K562 (cell line): ENCODE results near the gene IRGM. TPM values are rescaled to one million over a fixed set of nuclear protein-coding genes. Genes with fewer than 3 reads are reported as not detected.
"Not testable (repeated sequence)": the region's sequence is repeated elsewhere in the genome, so short reads cannot be mapped to it uniquely, and the experiment has no call there.

Experiments
- ATAC-seq: fragments of 200-7000 bp; cut with Tn5 transposase; 3 replicates; pipeline ENCODE4 v1.9.1; 2020; ENCODE audit warnings: moderate library complexity
- BruUV-seq: library from RNA; stranded (reverse); fragments of 400-500 nt; replicated peaks from 2 replicates; lab custom pipeline; 2021; lab: Mats Ljungman, UMichigan
- CTCF ChIA-PET: fragments of 300-600 bp; formaldehyde crosslinking; extraction: SDS; loops from one replicate; lab custom pipeline; 2021; ENCODE audit warnings: low intra/inter-chr PET ratio; lab: Yijun Ruan, JAX
- POLR2A ChIA-PET: fragments of 300-600, 350-650 bp; sonication (Branson Sonifier 250); formaldehyde crosslinking; extraction: SDS; loops from one replicate; lab custom pipeline; 2021; ENCODE audit warnings: antibody characterized with exemption, inconsistent platforms; lab: Yijun Ruan, JAX
- DNase-seq, 4 experiments: peaks; one replicate each; pipeline versions ENCODE4 v3.0.0 to v3.0.0-alpha.2; 2011 to 2018; ENCODE audit warnings: low spot score in 3 of 4, mixed read lengths in 3 of 4; ENCODE audit errors: extremely low read depth in 1 of 4
- FAIRE-seq: peaks from 2 replicates; lab custom pipeline; 2011; peaks lifted over from hg19 to GRCh38; lab: Jason Lieb, UNC
- H2AFZ ChIP-seq: 2 replicates; pipeline ENCODE4 v1.6.0; 2011; ENCODE audit warnings: low read depth, low read length, control low read depth, inconsistent platforms
- H3K27ac ChIP-seq: fragments of 200-600 bp; 3 replicates; pipeline ENCODE4 v1.8.0; 2011; ENCODE audit warnings: low read depth, mild to moderate bottlenecking, control low read depth, inconsistent platforms, low read length, moderate library complexity, mixed read lengths; ENCODE audit errors: extremely low read depth
- H3K27me3 ChIP-seq, 2 experiments: fragments of 300-600 bp in 1 of 2; 2 replicates in 1 of 2; 3 replicates in 1 of 2; pipeline versions ENCODE4 v1.6.0 to v1.8.0; 2011; ENCODE audit warnings: inconsistent platforms in 2 of 2, low read length in 2 of 2, mild to moderate bottlenecking in 1 of 2, mixed read lengths in 1 of 2, moderate library complexity in 1 of 2; ENCODE audit not compliant: control insufficient read depth in 2 of 2, insufficient read depth in 2 of 2
- H3K36me3 ChIP-seq: fragments of 300-600 bp; 3 replicates; pipeline ENCODE4 v1.8.0; 2011; ENCODE audit warnings: mild to moderate bottlenecking, low read length, inconsistent platforms; ENCODE audit not compliant: control insufficient read depth, insufficient read depth
- H3K4me1 ChIP-seq, 2 experiments: fragments of 200-600 bp in 1 of 2; replicated peaks in 1 of 2; 2 replicates in 1 of 2; 3 replicates in 1 of 2; pipeline versions ENCODE4 v1.5.1 to v1.8.0; 2011; ENCODE audit warnings: inconsistent platforms in 2 of 2, low read length in 2 of 2, mild to moderate bottlenecking in 1 of 2, mixed read lengths in 1 of 2, moderate library complexity in 1 of 2; ENCODE audit not compliant: control insufficient read depth in 2 of 2, insufficient read depth in 2 of 2
- H3K4me2 ChIP-seq: 2 replicates; pipeline ENCODE4 v1.6.1; 2011; ENCODE audit warnings: low read length, control low read depth, inconsistent platforms, mixed read lengths; ENCODE audit not compliant: insufficient read depth
- H3K4me3 ChIP-seq: fragments of 200-600 bp; sonication (generic), shearing (Covaris generic); 2 replicates; pipeline ENCODE4 v1.5.1; 2016; ENCODE audit warnings: control low read depth, inconsistent platforms
- H3K79me2 ChIP-seq: fragments of 200-600 bp; 3 replicates; pipeline ENCODE4 v1.8.0; 2011; ENCODE audit warnings: low read length, inconsistent platforms; ENCODE audit not compliant: control insufficient read depth, insufficient read depth
- H3K9ac ChIP-seq, 2 experiments: 2 replicates each; pipeline versions ENCODE4 v1.6.0 to v1.6.1; 2011; ENCODE audit warnings: low read depth in 2 of 2, low read length in 2 of 2, control low read depth in 1 of 2, inconsistent platforms in 1 of 2, mild to moderate bottlenecking in 1 of 2, mixed read lengths in 1 of 2; ENCODE audit not compliant: insufficient read depth in 1 of 2
- H3K9me1 ChIP-seq: one replicate; pipeline ENCODE4 v1.6.0; 2011; ENCODE audit warnings: inconsistent platforms, mild to moderate bottlenecking, low read length, moderate library complexity; ENCODE audit not compliant: control insufficient read depth, insufficient read depth
- H3K9me3 ChIP-seq: replicated peaks from 2 replicates; pipeline ENCODE4 v1.5.1; 2011; ENCODE audit warnings: low read depth, low read length, inconsistent platforms; ENCODE audit not compliant: control insufficient read depth, insufficient read depth
- H4K20me1 ChIP-seq: replicated peaks from 2 replicates; pipeline ENCODE4 v1.6.1; 2011; ENCODE audit warnings: low read length, inconsistent platforms, mixed read lengths; ENCODE audit not compliant: control insufficient read depth, insufficient read depth
- TCF7L2 ChIP-seq: fragments of 150-350 bp; IDR thresholded peaks from 2 replicates; pipeline ENCODE4 v1.6.1; 2016; ENCODE audit warnings: low read depth, mild to moderate bottlenecking, low read length, moderate library complexity
- TEAD4 ChIP-seq, 2 experiments: sonication (generic) in 1 of 2; formaldehyde crosslinking in 1 of 2; IDR thresholded peaks; 2 replicates each; pipeline versions ENCODE4 v1.6.1 to v1.8.0; 2012 to 2022; ENCODE audit warnings: borderline replicate concordance in 1 of 2, inconsistent platforms in 1 of 2, low read length in 1 of 2, mild to moderate bottlenecking in 1 of 2, missing genetic modification reagents in 1 of 2
- ZNF274 ChIP-seq: IDR thresholded peaks from 2 replicates; pipeline ENCODE4 v1.6.1; 2011; ENCODE audit warnings: low read depth, mild to moderate bottlenecking, low read length, moderate library complexity, borderline replicate concordance
- WGBS: fragments of 100-300 bp; shearing (Covaris generic); methylation state at CpG from one replicate; pipeline ENCODE4 v1.1.6; 2016; ENCODE audit warnings: low coverage, mixed read lengths; ENCODE audit not compliant: insufficient coverage; ENCODE audit errors: missing lambda C conversion rate; 5-methylcytosine and 5-hydroxymethylcytosine counted together
- in situ Hi-C: fragments of 300-500 bp; cut with MboI; formaldehyde crosslinking; loops from 4 replicates; pipeline ENCODE4 v1.15.0; 2018; ENCODE audit warnings: inconsistent platforms, mixed read lengths
- intact Hi-C: fragments of 100-400 bp; cut with micrococcal nuclease; formaldehyde crosslinking; loops from 2 replicates; pipeline ENCODE4 v1.14.2; 2022
- polyA plus RNA-seq, 8 experiments: library from polyadenylated mRNA; depleted of rRNA in 4 of 8; stranded (reverse) in 5 of 8; unstranded in 3 of 8; fragments of >200 nt; fragmentation: Nextera tagmentation in 2 of 8; fragmentation: Illumina TruSeq in 1 of 8; extraction: Ambion mirVana in 2 of 8; extraction: Trizol in 1 of 8; gene quantifications; 2 replicates each; pipeline versions ENCODE4 v1.2.1 to v1.2.3, GENCODE V29; 2011 to 2014; ENCODE audit warnings: inconsistent platforms in 1 of 8, missing spikeins in 1 of 8
- total RNA-seq, 7 experiments: library from RNA; depleted of rRNA in 6 of 7; stranded (reverse); fragments of >200 nt in 6 of 7; fragmentation: Illumina TruSeq in 2 of 7; extraction: Trizol in 2 of 7; gene quantifications; 2 replicates each; pipeline versions ENCODE4 v1.2.1 to v1.2.3, GENCODE V29; 2011 to 2021; ENCODE audit warnings: low replicate concordance in 1 of 7
- TF ChIP-seq, protein P1 (sequence below): fragments of 450-650 bp; IDR thresholded peaks from 2 replicates; pipeline ENCODE4 v1.6.1; 2018; ENCODE audit not compliant: partially characterized antibody
- TF ChIP-seq, protein P2 (sequence below), 3 experiments: IDR thresholded peaks in 2 of 3; conservative IDR thresholded peaks in 1 of 3; 2 replicates each; pipeline ENCODE4 v1.5.1; 2011 to 2012; ENCODE audit warnings: low read length in 3 of 3, mild to moderate bottlenecking in 3 of 3, control low read depth in 2 of 3, improper control_type of control experiment in 1 of 3, inconsistent platforms in 1 of 3, low read depth in 1 of 3, mixed read lengths in 1 of 3, moderate library complexity in 1 of 3; ENCODE audit not compliant: insufficient read depth in 2 of 3

The IRGM gene
- total and polyA plus RNA-seq, 9 of the 15 experiments (the other 6 are each of a cell fraction or from before 2014, with no cell fraction given): 0.09 to 0.22 (median 0.15) TPM; not detected in 6

DNA sequence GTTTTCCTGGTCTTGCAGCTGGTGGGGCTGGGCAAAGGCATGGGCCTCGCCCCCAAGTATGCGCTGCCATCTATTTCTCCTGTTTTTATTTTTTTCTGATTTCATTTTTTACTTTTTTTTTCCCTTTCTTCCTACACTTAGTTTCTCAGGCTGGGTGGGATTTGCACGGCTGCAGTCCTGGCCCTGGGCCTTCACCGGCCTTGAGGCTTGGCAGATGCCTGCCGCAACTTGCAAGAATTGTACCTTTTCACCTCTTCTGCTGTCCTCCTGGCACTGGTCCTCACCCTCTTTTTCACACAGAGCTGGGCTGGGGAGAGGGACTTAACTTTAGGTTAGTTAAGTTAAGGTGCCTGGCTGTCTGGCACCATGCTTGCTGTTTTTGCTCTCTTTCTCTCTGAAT, 10.3 kb upstream of the IRGM start (continued):
- TF ChIP-seq ZNF274: no peak

DNA sequence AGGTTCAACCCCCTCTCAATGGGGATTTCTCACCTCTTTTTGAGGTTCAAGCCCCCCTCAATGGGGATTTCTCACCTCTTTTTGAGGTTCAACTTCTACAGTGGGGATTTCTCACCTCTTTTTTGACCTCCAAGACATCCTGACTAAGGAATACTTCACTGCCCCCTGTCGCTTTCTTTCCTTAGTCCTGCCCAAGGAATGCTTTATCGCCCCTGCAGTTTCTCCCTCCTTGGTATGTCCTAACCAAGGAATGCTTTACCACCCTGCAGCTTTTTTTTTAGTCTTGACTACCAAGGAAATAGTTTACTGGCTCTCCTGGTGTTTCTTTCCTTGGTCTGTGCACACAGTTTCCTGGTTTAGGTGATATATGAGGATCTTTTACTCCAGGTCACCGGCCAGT, 9.6 kb upstream of the IRGM start:
- no peak for ATAC-seq
- DNase-seq: no peak
- Histone ChIP-seq H3K27me3 (peaks cover 2 to 12% of the 10 kb centered on the region in 2 experiments; a peak in 3 of 5 replicates), H2AFZ (no peak overlapping the region)
- intact Hi-C loops: no loop called here
- BruUV-seq: no TSS peak
- TF ChIP-seq, protein P1, sequence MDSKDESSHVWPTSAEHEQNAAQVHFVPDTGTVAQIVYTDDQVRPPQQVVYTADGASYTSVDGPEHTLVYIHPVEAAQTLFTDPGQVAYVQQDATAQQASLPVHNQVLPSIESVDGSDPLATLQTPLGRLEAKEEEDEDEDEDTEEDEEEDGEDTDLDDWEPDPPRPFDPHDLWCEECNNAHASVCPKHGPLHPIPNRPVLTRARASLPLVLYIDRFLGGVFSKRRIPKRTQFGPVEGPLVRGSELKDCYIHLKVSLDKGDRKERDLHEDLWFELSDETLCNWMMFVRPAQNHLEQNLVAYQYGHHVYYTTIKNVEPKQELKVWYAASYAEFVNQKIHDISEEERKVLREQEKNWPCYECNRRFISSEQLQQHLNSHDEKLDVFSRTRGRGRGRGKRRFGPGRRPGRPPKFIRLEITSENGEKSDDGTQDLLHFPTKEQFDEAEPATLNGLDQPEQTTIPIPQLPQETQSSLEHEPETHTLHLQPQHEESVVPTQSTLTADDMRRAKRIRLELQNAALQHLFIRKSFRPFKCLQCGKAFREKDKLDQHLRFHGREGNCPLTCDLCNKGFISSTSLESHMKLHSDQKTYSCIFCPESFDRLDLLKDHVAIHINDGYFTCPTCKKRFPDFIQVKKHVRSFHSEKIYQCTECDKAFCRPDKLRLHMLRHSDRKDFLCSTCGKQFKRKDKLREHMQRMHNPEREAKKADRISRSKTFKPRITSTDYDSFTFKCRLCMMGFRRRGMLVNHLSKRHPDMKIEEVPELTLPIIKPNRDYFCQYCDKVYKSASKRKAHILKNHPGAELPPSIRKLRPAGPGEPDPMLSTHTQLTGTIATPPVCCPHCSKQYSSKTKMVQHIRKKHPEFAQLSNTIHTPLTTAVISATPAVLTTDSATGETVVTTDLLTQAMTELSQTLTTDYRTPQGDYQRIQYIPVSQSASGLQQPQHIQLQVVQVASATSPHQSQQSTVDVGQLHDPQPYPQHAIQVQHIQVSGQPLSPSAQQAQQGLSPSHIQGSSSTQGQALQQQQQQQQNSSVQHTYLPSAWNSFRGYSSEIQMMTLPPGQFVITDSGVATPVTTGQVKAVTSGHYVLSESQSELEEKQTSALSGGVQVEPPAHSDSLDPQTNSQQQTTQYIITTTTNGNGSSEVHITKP: peak; percentile 92
- TF ChIP-seq TCF7L2 (peak; percentile 39; the same call in 1 of the 2 replicates), TEAD4 (IDR thresholded peaks at IDR 0.05; ENCODE audit: low read length) (no peak), TEAD4 (CRISPR knock-in tag; IDR thresholded peaks at IDR 0.05; ENCODE audit: borderline replicate concordance) (no peak)
- TF ChIP-seq, protein P2, sequence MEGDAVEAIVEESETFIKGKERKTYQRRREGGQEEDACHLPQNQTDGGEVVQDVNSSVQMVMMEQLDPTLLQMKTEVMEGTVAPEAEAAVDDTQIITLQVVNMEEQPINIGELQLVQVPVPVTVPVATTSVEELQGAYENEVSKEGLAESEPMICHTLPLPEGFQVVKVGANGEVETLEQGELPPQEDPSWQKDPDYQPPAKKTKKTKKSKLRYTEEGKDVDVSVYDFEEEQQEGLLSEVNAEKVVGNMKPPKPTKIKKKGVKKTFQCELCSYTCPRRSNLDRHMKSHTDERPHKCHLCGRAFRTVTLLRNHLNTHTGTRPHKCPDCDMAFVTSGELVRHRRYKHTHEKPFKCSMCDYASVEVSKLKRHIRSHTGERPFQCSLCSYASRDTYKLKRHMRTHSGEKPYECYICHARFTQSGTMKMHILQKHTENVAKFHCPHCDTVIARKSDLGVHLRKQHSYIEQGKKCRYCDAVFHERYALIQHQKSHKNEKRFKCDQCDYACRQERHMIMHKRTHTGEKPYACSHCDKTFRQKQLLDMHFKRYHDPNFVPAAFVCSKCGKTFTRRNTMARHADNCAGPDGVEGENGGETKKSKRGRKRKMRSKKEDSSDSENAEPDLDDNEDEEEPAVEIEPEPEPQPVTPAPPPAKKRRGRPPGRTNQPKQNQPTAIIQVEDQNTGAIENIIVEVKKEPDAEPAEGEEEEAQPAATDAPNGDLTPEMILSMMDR (IDR thresholded peaks at IDR 0.05 in 2 of 3, conservative IDR thresholded peaks at IDR 0.05 in 1 of 3; ENCODE audit: insufficient read depth in 2 of 3, low read depth in 1 of 3, low read length in 3 of 3): 0 out of 6 replicates have a peak, but pooled peaks of 1 of the 3 experiments have one; percentile 10
- TF ChIP-seq, all 486 proteins: peak for 3
- WGBS: 0% methylated on average over 3 of the region's 3 CpGs
- FAIRE-seq: no peak
- in situ Hi-C loops: no loop called here
- Histone ChIP-seq H3K9me3 (no peaks in the 10 kb centered on the region), H4K20me1 (no peaks in the 10 kb centered on the region), H3K9ac (no peak overlapping the region), H3K4me2 (no peak overlapping the region), H3K79me2 (no peaks in the 10 kb centered on the region), H3K4me3 (no peak overlapping the region), H3K9me1 (no peaks in the 10 kb centered on the region), H3K4me1 (no peaks in the 10 kb centered on the region), H3K27ac (no peak overlapping the region), H3K36me3 (no peaks in the 10 kb centered on the region)
- CTCF ChIA-PET: no interaction called here
- POLR2A ChIA-PET: no interaction called here

DNA sequence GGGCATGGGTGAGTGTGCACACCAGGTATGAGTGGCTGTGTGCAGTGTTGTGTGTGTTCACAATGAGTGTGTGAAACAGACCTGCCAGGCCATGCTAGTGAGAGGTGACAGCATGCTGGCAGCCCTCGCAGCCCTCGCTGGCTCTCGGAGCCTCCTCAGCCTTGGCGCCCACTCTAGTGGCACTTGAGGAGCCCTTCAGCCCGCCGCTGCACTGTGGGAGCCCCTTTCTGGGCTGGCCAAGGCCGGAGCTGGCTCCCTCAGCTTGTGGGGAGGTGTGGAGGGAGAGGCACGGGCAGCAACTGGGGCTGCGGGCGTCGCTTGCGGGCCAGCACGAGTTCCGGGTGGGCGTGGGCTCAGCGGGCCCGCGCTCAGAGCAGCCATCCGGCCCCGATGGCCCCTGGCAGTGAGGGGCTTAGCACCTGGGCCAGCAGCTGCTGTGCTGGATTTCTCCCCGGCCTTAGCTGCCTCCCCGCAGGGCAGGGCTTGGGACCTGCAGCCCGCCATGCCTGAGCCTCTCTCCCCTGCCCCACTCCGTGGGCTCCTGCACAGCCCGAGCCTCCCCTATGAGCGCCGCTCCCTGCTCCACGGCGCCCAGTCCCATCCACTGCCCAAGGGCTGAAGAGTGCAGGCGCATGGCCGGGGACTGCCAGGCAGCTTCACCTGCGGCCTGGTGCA, 999 bp upstream of the IRGM start:
- H3K4me2 ChIP-seq, DNase-seq, H3K27ac ChIP-seq, ATAC-seq, H3K79me2 ChIP-seq, BruUV-seq, H3K9ac ChIP-seq, POLR2A ChIA-PET, H3K36me3 ChIP-seq, H3K9me1 ChIP-seq, H3K4me3 ChIP-seq, H2AFZ ChIP-seq, H4K20me1 ChIP-seq, H3K9me3 ChIP-seq, FAIRE-seq, H3K4me1 ChIP-seq: not testable (repeated sequence)
- intact Hi-C loops: loop anchor here (5.0 to 10.0 kb wide), 4 partner anchors 83 to 408 kb away; no protein-coding TSS in a partner anchor
- peaks cover 2 to 19% of the 10 kb centered on the region in 2 experiments; a peak in 4 of 5 replicates for H3K27me3 ChIP-seq
- CTCF ChIA-PET: interaction anchor here (3.7 kb wide), 1 partner anchor 285 kb away, joined by 26 read pairs; no protein-coding TSS in a partner anchor
- in situ Hi-C loops: loop anchor here (5.0 to 10.0 kb wide), 2 partner anchors 283 to 391 kb away; no protein-coding TSS in a partner anchor
- 48% methylated on average over 18 of the region's 32 CpGs for WGBS
